ENCODE results near the gene DCDC2. TPM values are rescaled to one million over a fixed set of nuclear protein-coding genes. Genes with fewer than 3 reads are reported as not detected.

DCDC2 gene
- total and polyA plus RNA-seq, 4 donors, result 2.3 to 7.9 (median 2.9) TPM

- Histone ChIP-seq H3K9me3 (ENCODE audit: control insufficient read depth, insufficient read depth, low read length) (no peaks in the 10 kb centered on the region), H3K36me3 (ENCODE audit: control insufficient read depth, insufficient read depth, low read length) (no peaks in the 10 kb centered on the region), H3K27ac (ENCODE audit: low read depth, low read length) (no peak overlapping the region), H3K27me3 (ENCODE audit: control insufficient read depth, insufficient read depth, low read length) (no peaks in the 10 kb centered on the region), H3K4me1 (ENCODE audit: control insufficient read depth, insufficient read depth, low read length) (peaks cover 4% of the 10 kb centered on the region), H3K4me3 (ENCODE audit: low read depth, low read length) (no peak overlapping the region)
- peak in 1 of 6 donors; percentile 35 for DNase-seq (ENCODE audit: low read depth in 4 of 6, low spot score in 6 of 6)
- no CpG with 5 or more reads among the region's 2 CpGs for WGBS (ENCODE audit: insufficient coverage)
Measured at GRCh38 chr6:24231438-24231977, 126.4 kb downstream of the DCDC2 start.

GRCh38 chr6:24229696-24230405 lies 128.0 kb downstream of the DCDC2 start:
- H3K4me3 ChIP-seq (ENCODE audit: low read depth, low read length), result no peak overlapping the region
- H3K4me1 ChIP-seq (ENCODE audit: control insufficient read depth, insufficient read depth, low read length), result peaks cover 4% of the 10 kb centered on the region
- H3K36me3 ChIP-seq (ENCODE audit: control insufficient read depth, insufficient read depth, low read length), result no peaks in the 10 kb centered on the region
- DNase-seq (ENCODE audit: low read depth in 4 of 6, low spot score in 6 of 6), result no peak
- no peaks in the 10 kb centered on the region for H3K27me3 ChIP-seq (ENCODE audit: control insufficient read depth, insufficient read depth, low read length)
- no peak overlapping the region for H3K27ac ChIP-seq (ENCODE audit: low read depth, low read length)
- no CpG with 5 or more reads among the region's 3 CpGs for WGBS (ENCODE audit: insufficient coverage)
- H3K9me3 ChIP-seq (ENCODE audit: control insufficient read depth, insufficient read depth, low read length), result no peaks in the 10 kb centered on the region

- H3K36me3 ChIP-seq (ENCODE audit: control insufficient read depth, insufficient read depth, low read length), result no peaks in the 10 kb centered on the region
- H3K27me3 ChIP-seq (ENCODE audit: control insufficient read depth, insufficient read depth, low read length), result no peaks in the 10 kb centered on the region
- H3K4me3 ChIP-seq (ENCODE audit: low read depth, low read length), result no peak overlapping the region
- WGBS (ENCODE audit: insufficient coverage), result 52% methylated on average over 2 of the region's 3 CpGs
- no peaks in the 10 kb centered on the region for H3K9me3 ChIP-seq (ENCODE audit: control insufficient read depth, insufficient read depth, low read length)
- no peak overlapping the region for H3K27ac ChIP-seq (ENCODE audit: low read depth, low read length)
- no peak for DNase-seq (ENCODE audit: low read depth in 4 of 6, low spot score in 6 of 6)
- H3K4me1 ChIP-seq (ENCODE audit: control insufficient read depth, insufficient read depth, low read length), result peaks cover 4% of the 10 kb centered on the region
Measured at GRCh38 chr6:24228681-24229255, 129.1 kb downstream of the DCDC2 start.

- peak in 2 of 6 donors; percentile 54 to 72 for DNase-seq (ENCODE audit: low read depth in 4 of 6, low spot score in 6 of 6)
- no peak overlapping the region for H3K4me3 ChIP-seq (ENCODE audit: low read depth, low read length)
- no peaks in the 10 kb centered on the region for H3K27me3 ChIP-seq (ENCODE audit: control insufficient read depth, insufficient read depth, low read length)
- H3K36me3 ChIP-seq (ENCODE audit: control insufficient read depth, insufficient read depth, low read length), result no peaks in the 10 kb centered on the region
- no peak overlapping the region for H3K27ac ChIP-seq (ENCODE audit: low read depth, low read length)
- H3K9me3 ChIP-seq (ENCODE audit: control insufficient read depth, insufficient read depth, low read length), result no peaks in the 10 kb centered on the region
- peaks cover 4% of the 10 kb centered on the region for H3K4me1 ChIP-seq (ENCODE audit: control insufficient read depth, insufficient read depth, low read length)
- 40% methylated on average over 2 of the region's 2 CpGs for WGBS (ENCODE audit: insufficient coverage)
Measured at GRCh38 chr6:24228123-24228522, 129.7 kb downstream of the DCDC2 start.

GRCh38 chr6:24227556-24227955 lies 130.3 kb downstream of the DCDC2 start:
- Histone ChIP-seq H3K9me3 (ENCODE audit: control insufficient read depth, insufficient read depth, low read length) (no peaks in the 10 kb centered on the region), H3K27me3 (ENCODE audit: control insufficient read depth, insufficient read depth, low read length) (no peaks in the 10 kb centered on the region), H3K4me1 (ENCODE audit: control insufficient read depth, insufficient read depth, low read length) (peaks cover 4% of the 10 kb centered on the region), H3K36me3 (ENCODE audit: control insufficient read depth, insufficient read depth, low read length) (no peaks in the 10 kb centered on the region), H3K27ac (ENCODE audit: low read depth, low read length) (no peak overlapping the region), H3K4me3 (ENCODE audit: low read depth, low read length) (no peak overlapping the region)
- DNase-seq (ENCODE audit: low read depth in 4 of 6, low spot score in 6 of 6), result peak in 1 of 6 donors; percentile 13
- WGBS (ENCODE audit: insufficient coverage), result 27% methylated on average over 3 of the region's 4 CpGs

GRCh38 chr6:24226541-24226940 lies 131.3 kb downstream of the DCDC2 start:
- Histone ChIP-seq H3K27ac (ENCODE audit: low read depth, low read length) (no peak overlapping the region), H3K9me3 (ENCODE audit: control insufficient read depth, insufficient read depth, low read length) (no peaks in the 10 kb centered on the region), H3K4me3 (ENCODE audit: low read depth, low read length) (no peak overlapping the region), H3K4me1 (ENCODE audit: control insufficient read depth, insufficient read depth, low read length) (peaks cover 4% of the 10 kb centered on the region), H3K27me3 (ENCODE audit: control insufficient read depth, insufficient read depth, low read length) (no peaks in the 10 kb centered on the region), H3K36me3 (ENCODE audit: control insufficient read depth, insufficient read depth, low read length) (no peaks in the 10 kb centered on the region)
- 100% methylated on average over 1 of the region's 3 CpGs for WGBS (ENCODE audit: insufficient coverage)
- DNase-seq (ENCODE audit: low read depth in 4 of 6, low spot score in 6 of 6), result no peak

GRCh38 chr6:24225838-24226237 lies 132.0 kb downstream of the DCDC2 start:
- H3K4me1 ChIP-seq (ENCODE audit: control insufficient read depth, insufficient read depth, low read length), result peaks cover 4% of the 10 kb centered on the region
- WGBS (ENCODE audit: insufficient coverage), result no CpG with 5 or more reads among the region's 2 CpGs

GRCh38 chr6:24223115-24223919 lies 134.5 kb downstream of the DCDC2 start:
- Histone ChIP-seq H3K4me1 (ENCODE audit: control insufficient read depth, insufficient read depth, low read length) (peaks cover 4% of the 10 kb centered on the region), H3K4me3 (ENCODE audit: low read depth, low read length) (no peak overlapping the region), H3K27me3 (ENCODE audit: control insufficient read depth, insufficient read depth, low read length) (no peaks in the 10 kb centered on the region), H3K27ac (ENCODE audit: low read depth, low read length) (no peak overlapping the region), H3K9me3 (ENCODE audit: control insufficient read depth, insufficient read depth, low read length) (no peaks in the 10 kb centered on the region), H3K36me3 (ENCODE audit: control insufficient read depth, insufficient read depth, low read length) (no peaks in the 10 kb centered on the region)
- no peak for DNase-seq (ENCODE audit: low read depth in 4 of 6, low spot score in 6 of 6)
- WGBS (ENCODE audit: insufficient coverage), result 78% methylated on average over 4 of the region's 7 CpGs

More at GRCh38 chr6:24225838-24226237, 132.0 kb downstream of the DCDC2 start:
- Histone ChIP-seq H3K36me3 (ENCODE audit: control insufficient read depth, insufficient read depth, low read length) (no peaks in the 10 kb centered on the region), H3K27ac (ENCODE audit: low read depth, low read length) (no peak overlapping the region), H3K27me3 (ENCODE audit: control insufficient read depth, insufficient read depth, low read length) (no peaks in the 10 kb centered on the region), H3K4me3 (ENCODE audit: low read depth, low read length) (no peak overlapping the region), H3K9me3 (ENCODE audit: control insufficient read depth, insufficient read depth, low read length) (no peaks in the 10 kb centered on the region)
- no peak for DNase-seq (ENCODE audit: low read depth in 4 of 6, low spot score in 6 of 6)

GRCh38 chr6:24219670-24220069 lies 138.2 kb downstream of the DCDC2 start:
- Histone ChIP-seq H3K4me3 (ENCODE audit: low read depth, low read length) (no peak overlapping the region), H3K9me3 (ENCODE audit: control insufficient read depth, insufficient read depth, low read length) (no peaks in the 10 kb centered on the region), H3K27ac (ENCODE audit: low read depth, low read length) (no peak overlapping the region), H3K27me3 (ENCODE audit: control insufficient read depth, insufficient read depth, low read length) (no peaks in the 10 kb centered on the region), H3K4me1 (ENCODE audit: control insufficient read depth, insufficient read depth, low read length) (no peaks in the 10 kb centered on the region), H3K36me3 (ENCODE audit: control insufficient read depth, insufficient read depth, low read length) (no peaks in the 10 kb centered on the region)
- 100% methylated on average over 1 of the region's 3 CpGs for WGBS (ENCODE audit: insufficient coverage)
- DNase-seq (ENCODE audit: low read depth in 4 of 6, low spot score in 6 of 6), result no peak

Measured in spinal cord (tissue), 10 donors.